ENCODE results near the gene TGFBI.

GRCh38 chr5:136035837-136036236, 7.0 kb downstream of the TGFBI start:
- TF ChIP-seq POLR2A (IDR thresholded peaks at IDR 0.05) (no peak), CTCF (IDR thresholded peaks at IDR 0.05) (no peak)
